CD4-positive, alpha-beta T cell treated with Interleukin-17A for 1 hour (primary cell): ENCODE results near the gene HMGA1.
A peak's percentile ranks its signal among the peaks of the same experiment; 100 is the strongest.
"Not testable (repeated sequence)": the region's sequence is repeated elsewhere in the genome, so short reads cannot be mapped to it uniquely, and the experiment has no call there.

Source experiments
- DNase-seq: peaks from one replicate; pipeline ENCODE4 v3.0.0-alpha.2; 2020

Gene HMGA1

DNA sequence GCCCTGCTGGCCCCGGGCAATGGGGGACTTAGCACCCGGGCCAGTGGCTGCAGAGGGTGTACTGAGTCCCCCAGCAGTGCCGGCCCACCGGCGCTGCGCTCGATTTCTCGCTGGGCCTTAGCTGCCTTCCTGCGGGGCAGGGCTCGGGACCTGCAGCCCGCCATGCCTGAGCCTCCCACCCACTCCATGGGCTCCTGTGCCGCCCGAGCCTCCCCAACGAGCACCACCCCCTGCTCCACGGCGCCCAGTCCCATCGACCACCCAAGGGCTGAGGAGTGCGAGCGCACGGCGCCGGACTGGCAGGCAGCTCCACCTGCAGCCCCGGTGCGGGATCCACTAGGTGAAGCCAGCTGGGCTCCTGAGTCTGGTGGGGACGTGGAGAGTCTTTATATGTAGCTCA, 32.5 kb downstream of the HMGA1 start:
- not testable (repeated sequence) for DNase-seq

- DNase-seq = peak; percentile 5
These were observed 33.1 kb downstream of the HMGA1 start for GRCh38 chr6:34269658-34270341.

DNA sequence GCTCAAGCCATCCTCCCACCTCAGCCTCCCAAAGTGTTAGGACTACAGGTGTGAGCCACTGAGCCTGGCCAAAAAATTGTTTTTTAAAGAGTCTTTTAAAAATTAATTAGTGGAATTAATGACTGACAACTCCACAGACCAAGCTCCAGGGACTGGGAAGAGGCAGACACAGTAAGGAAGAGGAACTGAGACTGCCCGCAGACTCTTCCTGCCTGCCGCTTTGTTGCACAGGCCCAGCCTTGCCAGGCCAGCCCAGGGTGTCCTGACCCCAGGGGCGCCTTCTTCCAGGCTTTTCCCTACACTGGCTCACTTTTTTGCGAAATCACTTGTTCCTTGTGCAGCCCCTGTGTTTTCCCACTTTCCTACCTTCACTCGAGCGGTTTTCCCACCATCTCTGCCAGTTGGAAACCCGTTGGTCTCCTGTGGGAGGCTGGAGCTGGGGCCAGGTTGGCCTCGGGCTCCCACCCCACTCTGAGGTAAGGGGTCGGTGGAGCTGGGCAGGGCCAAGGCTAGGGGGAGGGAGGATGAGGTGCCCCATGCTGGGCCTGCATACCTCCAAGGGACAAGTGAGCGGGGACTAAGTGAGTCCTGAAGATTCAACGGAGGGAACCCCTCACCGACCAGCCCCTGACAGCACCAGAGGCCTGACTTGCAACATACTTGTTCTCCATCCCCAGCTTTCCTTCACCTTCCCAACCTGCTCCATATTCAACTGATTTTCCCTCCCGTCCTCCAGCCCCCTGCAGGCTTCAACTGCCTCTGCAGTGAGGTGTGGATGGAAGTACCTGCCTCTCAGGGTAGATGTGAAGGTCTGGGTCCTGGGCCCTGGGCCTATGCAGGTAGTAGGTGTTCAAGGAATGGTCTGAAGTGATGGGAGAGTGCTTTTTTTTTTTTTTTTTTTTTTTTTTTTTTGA, 35.6 kb downstream of the HMGA1 start:
- no peak for DNase-seq

DNA sequence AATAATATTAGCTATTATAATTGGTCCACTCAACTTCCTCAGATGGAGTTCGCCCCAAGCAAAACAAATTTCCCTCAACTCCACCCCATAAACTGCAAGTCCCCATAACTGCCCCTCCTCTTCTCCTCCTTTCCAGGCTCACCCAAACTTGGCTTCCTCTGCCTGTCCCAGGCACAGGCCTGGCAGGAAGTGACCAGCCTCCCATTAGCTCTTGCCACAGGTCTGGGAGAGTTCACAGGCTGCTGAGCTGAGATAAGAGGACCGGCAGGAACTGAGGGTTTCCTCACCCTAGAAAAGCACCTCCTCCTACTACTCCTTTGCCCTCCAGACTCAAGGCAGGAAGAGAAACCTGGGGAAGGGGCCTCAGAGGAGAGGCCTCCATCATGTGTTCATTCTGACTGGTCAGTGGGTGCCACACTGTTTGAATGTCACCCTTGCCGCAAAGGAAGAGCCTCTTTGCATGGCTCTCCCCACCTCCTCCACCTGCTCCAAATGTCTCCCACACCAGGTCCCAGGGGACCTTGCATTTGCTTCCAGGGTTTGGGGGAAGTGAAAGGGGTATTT, 36.7 kb downstream of the HMGA1 start:
- no peak for DNase-seq

GRCh38 chr6:34274129-34274528, 37.5 kb downstream of the HMGA1 start:
- no peak for DNase-seq

DNA sequence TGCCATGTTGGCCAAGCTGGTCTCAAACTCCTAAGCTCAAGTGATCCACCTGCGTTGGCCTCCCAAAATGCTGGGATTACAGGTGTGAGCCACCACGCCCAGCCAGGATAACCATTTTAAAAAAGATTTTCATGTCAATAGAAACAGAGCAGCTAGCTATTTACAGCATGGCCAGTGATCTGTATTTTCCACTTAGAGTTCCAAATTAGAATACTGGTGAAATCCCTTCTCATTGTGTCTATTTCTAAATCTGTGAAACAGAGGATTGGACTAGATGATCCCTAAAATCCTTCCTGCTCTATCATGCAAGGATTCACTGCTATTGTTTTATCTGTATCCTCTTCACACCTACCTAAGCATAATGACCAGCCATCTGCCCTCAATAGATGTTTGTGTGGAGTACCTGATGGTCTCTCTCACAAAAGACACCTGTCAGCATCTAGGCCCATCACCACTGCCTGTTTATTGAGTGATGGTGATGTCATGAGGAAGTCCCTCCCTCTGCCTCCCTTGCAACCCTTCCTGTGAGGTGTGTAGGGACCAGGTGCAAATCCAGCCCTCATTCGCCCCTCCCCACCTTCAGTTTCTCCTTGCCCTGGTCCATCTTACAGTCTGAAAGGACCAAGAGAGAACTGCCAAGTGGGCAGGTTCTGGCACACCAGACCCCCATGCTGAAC, 38.6 kb downstream of the HMGA1 start:
- peak; percentile 5 for DNase-seq

- DNase-seq = no peak
These were observed 39.5 kb downstream of the HMGA1 start for GRCh38 chr6:34276191-34276590.

DNA sequence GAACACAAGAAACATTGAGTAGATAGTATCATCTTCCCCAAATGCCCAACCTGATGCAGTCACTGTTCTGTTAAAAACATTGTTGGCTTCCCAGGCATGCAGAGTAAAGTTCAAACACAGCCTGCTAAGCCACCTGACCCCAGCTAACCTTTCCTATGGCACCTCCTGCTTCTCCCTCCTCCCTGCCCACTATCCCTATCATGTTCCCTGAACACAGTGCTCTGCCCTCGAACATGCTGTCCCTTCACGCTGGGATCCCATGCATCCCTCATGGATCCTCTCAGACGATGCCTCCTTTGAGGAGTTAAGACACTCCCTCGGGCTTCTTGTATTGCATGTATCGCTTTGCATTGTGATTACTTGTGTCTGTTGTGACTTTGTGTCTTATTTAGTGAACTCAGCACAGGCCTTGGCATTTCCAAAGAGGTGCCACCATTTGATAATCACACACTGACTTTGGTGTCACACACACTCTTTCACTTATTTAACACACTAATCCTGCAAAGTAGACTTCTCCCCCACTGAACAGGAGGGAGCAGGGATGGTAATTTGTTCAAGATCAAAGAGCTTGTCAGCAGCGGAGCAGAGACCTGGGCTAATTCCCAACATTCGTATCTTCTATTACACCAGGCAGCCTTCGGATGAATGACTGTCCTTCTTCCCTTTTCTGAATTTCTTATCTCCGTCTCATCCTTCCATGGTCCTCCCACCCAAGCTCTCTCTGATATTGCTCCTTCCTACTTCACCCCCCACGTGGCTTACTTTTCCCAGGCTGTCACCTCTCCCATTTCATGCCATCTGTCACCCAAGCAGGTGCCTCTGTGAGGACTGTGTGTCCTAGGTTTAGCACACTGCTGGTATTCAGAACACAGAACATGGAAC, 40.4 kb downstream of the HMGA1 start:
- no peak for DNase-seq

DNA sequence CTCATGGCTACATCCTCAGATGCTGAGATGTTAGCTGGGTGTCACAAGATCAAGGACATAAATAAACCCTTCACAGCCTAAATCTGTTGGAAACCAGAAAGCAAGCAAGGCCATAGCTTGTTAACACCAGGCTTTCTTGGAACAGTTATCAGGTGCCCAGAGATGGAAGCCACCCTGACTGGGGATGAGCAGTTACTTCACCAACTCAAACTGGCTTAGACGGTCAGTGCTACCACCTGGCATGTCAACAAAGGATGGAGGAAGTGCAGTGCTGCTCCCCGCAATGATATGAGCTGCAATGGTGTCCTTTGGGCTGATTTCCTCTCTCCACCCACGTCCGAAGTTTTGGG, 41.1 kb downstream of the HMGA1 start:
- no peak for DNase-seq

- no peak for DNase-seq
These were observed 42.2 kb downstream of the HMGA1 start for GRCh38 chr6:34278833-34279232.

DNA sequence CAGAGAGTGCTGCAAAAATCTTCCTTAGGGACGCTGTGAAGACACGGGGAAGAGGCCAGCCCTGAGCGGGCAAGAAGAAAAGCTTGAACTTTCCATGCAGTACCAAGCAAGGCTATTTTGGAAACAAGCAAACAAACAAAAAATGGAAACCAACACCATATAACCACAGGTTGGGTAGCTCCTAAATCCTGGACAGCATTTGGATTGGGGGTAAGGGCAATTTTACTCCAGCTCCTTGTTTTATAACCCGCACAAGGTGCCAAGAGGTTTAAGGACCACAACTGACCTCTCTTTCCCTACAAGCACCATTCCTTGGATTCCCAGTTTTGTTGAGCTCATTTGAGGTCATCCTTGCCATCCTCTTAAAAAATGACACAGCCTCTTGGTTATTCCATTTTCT, 43.5 kb downstream of the HMGA1 start:
- DNase-seq = no peak

DNA sequence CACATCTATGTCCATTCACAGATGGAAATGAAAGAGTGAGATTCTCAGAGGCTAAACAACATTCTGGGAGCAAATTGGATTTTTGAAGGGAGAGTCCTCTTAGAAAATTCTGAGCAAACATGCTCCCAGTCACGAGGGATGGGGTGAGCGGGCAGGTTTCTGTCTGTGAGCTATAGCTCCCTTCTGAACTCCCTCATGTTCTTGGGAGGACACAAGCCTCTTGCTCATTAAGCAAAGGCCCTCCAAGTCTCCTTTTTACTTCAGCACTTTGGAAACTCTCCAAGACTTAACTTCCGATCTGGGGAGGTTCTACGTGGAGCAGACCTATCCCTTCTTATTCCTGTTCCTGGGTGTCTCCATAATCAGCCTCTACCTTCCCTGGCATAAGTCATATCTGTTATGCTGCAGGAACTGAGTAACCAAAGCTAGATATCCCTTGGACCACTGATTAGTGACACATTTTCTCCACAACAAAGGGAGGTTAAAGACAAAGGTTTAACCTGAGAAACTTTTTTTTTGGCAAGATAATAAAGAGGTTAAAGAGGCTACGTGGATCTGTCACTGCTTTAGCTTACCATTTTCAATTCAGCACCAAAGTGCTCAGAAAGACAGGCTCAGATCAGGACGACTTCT, 45.1 kb downstream of the HMGA1 start:
- DNase-seq = no peak

GRCh38 chr6:34284563-34285447, 48.1 kb downstream of the HMGA1 start:
- DNase-seq = peak; percentile 18

- DNase-seq = no peak
These were observed 48.9 kb downstream of the HMGA1 start for GRCh38 chr6:34285448-34286164.

GRCh38 chr6:34288581-34288980, 51.9 kb downstream of the HMGA1 start:
- DNase-seq = no peak

DNA sequence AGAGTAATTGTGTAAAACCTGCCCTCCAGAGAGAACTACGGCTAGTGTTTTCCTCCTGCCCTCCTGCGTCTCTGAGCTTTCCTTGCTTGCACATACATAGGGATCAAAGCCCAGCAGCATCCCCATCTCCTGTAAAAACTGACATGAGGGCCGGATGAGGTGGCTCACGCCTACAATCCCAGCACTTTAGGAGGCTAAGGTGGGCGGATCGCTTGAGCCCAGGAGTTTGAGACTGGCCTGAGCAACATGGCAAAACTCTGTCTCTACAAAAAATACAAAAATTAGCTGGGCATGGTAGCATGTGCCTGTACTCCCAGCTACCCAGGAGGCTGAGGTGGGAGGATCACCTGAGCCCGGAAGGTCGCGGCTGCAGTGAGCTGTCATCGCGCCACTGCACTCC, 52.5 kb downstream of the HMGA1 start:
- no peak for DNase-seq

DNA sequence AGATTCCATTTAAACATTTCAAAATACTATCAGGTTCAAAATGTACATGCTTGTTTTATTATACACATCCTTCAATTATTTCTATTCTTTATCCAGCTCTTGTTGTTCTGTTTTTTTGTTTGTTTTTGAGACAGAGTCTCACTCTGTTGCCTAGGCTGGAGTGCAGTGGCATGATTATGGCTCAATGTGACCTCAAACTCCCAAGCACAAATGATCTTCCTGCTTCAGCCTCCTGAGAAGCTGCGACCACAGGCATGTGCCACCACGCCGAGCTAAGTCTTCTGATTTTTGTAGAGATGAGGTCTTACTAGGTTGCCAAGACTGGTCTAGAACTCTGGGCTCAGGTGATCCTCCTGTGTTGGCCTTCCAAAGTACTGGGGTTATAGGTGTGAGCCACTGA, 56.3 kb downstream of the HMGA1 start:
- no peak for DNase-seq

GRCh38 chr6:34295721-34296120, 59.0 kb downstream of the HMGA1 start:
- no peak for DNase-seq
